Measurements from ENCODE around the gene EML1. TPM values are rescaled to one million over a fixed set of nuclear protein-coding genes. Genes with fewer than 3 reads are reported as not detected.

EML1 gene
- total RNA-seq, 1 donor from 2014 or later, result 36.4 TPM

DNA sequence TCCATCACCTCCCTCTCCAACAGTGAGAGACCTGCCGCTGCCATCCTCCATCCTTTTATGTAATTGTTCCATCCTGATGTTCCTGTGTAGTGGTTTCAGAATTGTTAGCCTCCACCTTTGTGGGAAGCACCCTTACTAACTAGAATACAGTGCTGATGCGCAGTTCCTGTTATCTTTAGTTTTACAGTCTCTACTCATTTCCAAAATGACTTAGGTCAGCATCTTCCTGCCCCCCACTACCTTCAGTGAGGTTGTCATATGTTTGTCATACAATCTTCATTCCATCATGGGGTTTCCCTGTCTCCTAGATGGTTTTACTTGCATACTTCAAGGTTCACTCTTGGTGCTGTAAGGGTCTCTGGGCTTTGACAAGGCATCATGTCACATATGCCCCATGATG, 69.8 kb downstream of the EML1 start:
- TF ChIP-seq, protein P1, sequence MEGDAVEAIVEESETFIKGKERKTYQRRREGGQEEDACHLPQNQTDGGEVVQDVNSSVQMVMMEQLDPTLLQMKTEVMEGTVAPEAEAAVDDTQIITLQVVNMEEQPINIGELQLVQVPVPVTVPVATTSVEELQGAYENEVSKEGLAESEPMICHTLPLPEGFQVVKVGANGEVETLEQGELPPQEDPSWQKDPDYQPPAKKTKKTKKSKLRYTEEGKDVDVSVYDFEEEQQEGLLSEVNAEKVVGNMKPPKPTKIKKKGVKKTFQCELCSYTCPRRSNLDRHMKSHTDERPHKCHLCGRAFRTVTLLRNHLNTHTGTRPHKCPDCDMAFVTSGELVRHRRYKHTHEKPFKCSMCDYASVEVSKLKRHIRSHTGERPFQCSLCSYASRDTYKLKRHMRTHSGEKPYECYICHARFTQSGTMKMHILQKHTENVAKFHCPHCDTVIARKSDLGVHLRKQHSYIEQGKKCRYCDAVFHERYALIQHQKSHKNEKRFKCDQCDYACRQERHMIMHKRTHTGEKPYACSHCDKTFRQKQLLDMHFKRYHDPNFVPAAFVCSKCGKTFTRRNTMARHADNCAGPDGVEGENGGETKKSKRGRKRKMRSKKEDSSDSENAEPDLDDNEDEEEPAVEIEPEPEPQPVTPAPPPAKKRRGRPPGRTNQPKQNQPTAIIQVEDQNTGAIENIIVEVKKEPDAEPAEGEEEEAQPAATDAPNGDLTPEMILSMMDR (IDR thresholded peaks at IDR 0.05), result no peak
- Mint-ChIP-seq H3K27ac (ENCODE audit: unreplicated experiment) (no peak overlapping the region), H3K36me3 (ENCODE audit: low read depth) (peaks cover 10% of the 10 kb centered on the region), H3K4me3 (ENCODE audit: unreplicated experiment) (no peak overlapping the region), H3K4me1 (ENCODE audit: low read depth) (peaks cover 4% of the 10 kb centered on the region), H3K27me3 (ENCODE audit: low read depth) (no peaks in the 10 kb centered on the region), H3K9me3 (ENCODE audit: low read depth) (no peaks in the 10 kb centered on the region)
- DNase-seq (ENCODE audit: low spot score), result no peak

- Mint-ChIP-seq H3K4me1 (ENCODE audit: low read depth) (peaks cover 4% of the 10 kb centered on the region), H3K27me3 (ENCODE audit: low read depth) (no peaks in the 10 kb centered on the region), H3K36me3 (ENCODE audit: low read depth) (peaks cover 10% of the 10 kb centered on the region), H3K4me3 (ENCODE audit: unreplicated experiment) (no peak overlapping the region), H3K27ac (ENCODE audit: unreplicated experiment) (no peak overlapping the region), H3K9me3 (ENCODE audit: low read depth) (no peaks in the 10 kb centered on the region)
- TF ChIP-seq, protein P1 (IDR thresholded peaks at IDR 0.05), result no peak
- no peak for DNase-seq (ENCODE audit: low spot score)
These were observed 72.2 kb downstream of the EML1 start for GRCh38 chr14:99865408-99865807.

GRCh38 chr14:99870617-99871016, 77.4 kb downstream of the EML1 start:
- no peak for DNase-seq (ENCODE audit: low spot score)
- Mint-ChIP-seq H3K27me3 (ENCODE audit: low read depth) (no peaks in the 10 kb centered on the region), H3K4me1 (ENCODE audit: low read depth) (peaks cover 17% of the 10 kb centered on the region), H3K9me3 (ENCODE audit: low read depth) (no peaks in the 10 kb centered on the region), H3K4me3 (ENCODE audit: unreplicated experiment) (no peak overlapping the region), H3K27ac (ENCODE audit: unreplicated experiment) (no peak overlapping the region), H3K36me3 (ENCODE audit: low read depth) (peaks cover 12% of the 10 kb centered on the region)
- TF ChIP-seq, protein P1 (IDR thresholded peaks at IDR 0.05), result no peak

GRCh38 chr14:99871771-99872170, 78.6 kb downstream of the EML1 start:
- no peaks in the 10 kb centered on the region for H3K9me3 Mint-ChIP-seq (ENCODE audit: low read depth)
- H3K4me3 Mint-ChIP-seq (ENCODE audit: unreplicated experiment), result no peak overlapping the region
- no peak for DNase-seq (ENCODE audit: low spot score)
- no peak overlapping the region for H3K27ac Mint-ChIP-seq (ENCODE audit: unreplicated experiment)
- TF ChIP-seq, protein P1 (IDR thresholded peaks at IDR 0.05), result no peak
- H3K36me3 Mint-ChIP-seq (ENCODE audit: low read depth), result peaks cover 11% of the 10 kb centered on the region
- peaks cover 17% of the 10 kb centered on the region for H3K4me1 Mint-ChIP-seq (ENCODE audit: low read depth)
- H3K27me3 Mint-ChIP-seq (ENCODE audit: low read depth), result no peaks in the 10 kb centered on the region

- DNase-seq (ENCODE audit: low spot score), result no peak
- Mint-ChIP-seq H3K27me3 (ENCODE audit: low read depth) (no peaks in the 10 kb centered on the region), H3K4me1 (ENCODE audit: low read depth) (peaks cover 17% of the 10 kb centered on the region)
These were observed 79.7 kb downstream of the EML1 start for GRCh38 chr14:99872786-99873440.

More at GRCh38 chr14:99872786-99873440, 79.7 kb downstream of the EML1 start:
- H3K9me3 Mint-ChIP-seq (ENCODE audit: low read depth), result no peaks in the 10 kb centered on the region
- H3K36me3 Mint-ChIP-seq (ENCODE audit: low read depth), result peaks cover 8% of the 10 kb centered on the region
- no peak overlapping the region for H3K4me3 Mint-ChIP-seq (ENCODE audit: unreplicated experiment)
- no peak overlapping the region for H3K27ac Mint-ChIP-seq (ENCODE audit: unreplicated experiment)
- TF ChIP-seq, protein P1 (IDR thresholded peaks at IDR 0.05), result no peak
